NCI-H460 (cell line): ENCODE measurements around the gene TMEM108. TPM values are rescaled to one million over a fixed set of nuclear protein-coding genes. Genes with fewer than 3 reads are reported as not detected.
A peak's percentile ranks its signal among the peaks of the same experiment; 100 is the strongest.

Source experiments
- DNase-seq: peaks from one replicate; pipeline ENCODE4 v3.0.0-alpha.2; 2016; ENCODE audit warnings: low read depth; ENCODE audit errors: extremely low read depth
- total RNA-seq: library from RNA; depleted of rRNA; stranded (reverse); fragments of >200 nt; shearing (Covaris generic); gene quantifications from 2 replicates; pipeline ENCODE4 v1.2.3, GENCODE V29; 2014

The TMEM108 gene
- total RNA-seq, 1 experiment from 2014 or later = not detected

GRCh38 chr3:133442518-133442917 lies 404.3 kb downstream of the TMEM108 start:
- DNase-seq = no peak

GRCh38 chr3:133443649-133444422 lies 405.6 kb downstream of the TMEM108 start:
- peak; percentile 41 for DNase-seq

GRCh38 chr3:133444423-133444774 lies 406.2 kb downstream of the TMEM108 start:
- DNase-seq = no peak

GRCh38 chr3:133445108-133445507 lies 406.9 kb downstream of the TMEM108 start:
- DNase-seq = no peak
